Measurements from ENCODE around the gene PAK5. TPM values are rescaled to one million over a fixed set of nuclear protein-coding genes. Genes with fewer than 3 reads are reported as not detected.

PAK5 gene
- total RNA-seq, 4 donors from 2014 or later: 0.04 to 0.34 (median 0.24) TPM

- Histone ChIP-seq H3K27ac (no peak overlapping the region), H3K36me3 (no peaks in the 10 kb centered on the region), H3K9me3 (no peaks in the 10 kb centered on the region), H3K27me3 (no peaks in the 10 kb centered on the region), H3K4me3 (no peak overlapping the region), H3K4me1 (no peaks in the 10 kb centered on the region)
- TF ChIP-seq CTCF (IDR thresholded peaks at IDR 0.05): no peak
- no peak for TF ChIP-seq POLR2A (IDR thresholded peaks at IDR 0.05)
- DNase-seq: no peak
- intact Hi-C loops (cut with DNase I): no loop called here
These were observed 152.9 kb downstream of the PAK5 start for GRCh38 chr20:9686001-9686400.

- no peak overlapping the region for H3K27ac ChIP-seq
- H3K9me3 ChIP-seq: no peaks in the 10 kb centered on the region
- no peak for TF ChIP-seq CTCF (IDR thresholded peaks at IDR 0.05)
- TF ChIP-seq POLR2A (IDR thresholded peaks at IDR 0.05): no peak
- no peaks in the 10 kb centered on the region for H3K4me1 ChIP-seq
- no peak for DNase-seq
- H3K27me3 ChIP-seq: no peaks in the 10 kb centered on the region
- H3K4me3 ChIP-seq: no peak overlapping the region
- H3K36me3 ChIP-seq: no peaks in the 10 kb centered on the region
- intact Hi-C loops (cut with DNase I): no loop called here
These were observed 153.9 kb downstream of the PAK5 start for GRCh38 chr20:9685011-9685410.

- Histone ChIP-seq H3K27ac (no peak overlapping the region), H3K27me3 (no peaks in the 10 kb centered on the region), H3K4me1 (no peaks in the 10 kb centered on the region), H3K36me3 (no peaks in the 10 kb centered on the region), H3K4me3 (no peak overlapping the region), H3K9me3 (no peaks in the 10 kb centered on the region)
- no peak for DNase-seq
- 85 to 87% methylated on average over 3 of the region's 3 CpGs for WGBS, 2 donors
- intact Hi-C loops (cut with DNase I): no loop called here
- TF ChIP-seq CTCF (IDR thresholded peaks at IDR 0.05) (no peak), POLR2A (IDR thresholded peaks at IDR 0.05) (no peak)
These were observed 161.7 kb downstream of the PAK5 start for GRCh38 chr20:9677100-9677623.

GRCh38 chr20:9672981-9673380 is 165.9 kb downstream of the PAK5 start:
- Histone ChIP-seq H3K9me3 (no peaks in the 10 kb centered on the region), H3K36me3 (no peaks in the 10 kb centered on the region), H3K27me3 (no peaks in the 10 kb centered on the region), H3K4me3 (no peak overlapping the region), H3K27ac (no peak overlapping the region), H3K4me1 (no peaks in the 10 kb centered on the region)
- TF ChIP-seq CTCF (IDR thresholded peaks at IDR 0.05) (no peak), POLR2A (IDR thresholded peaks at IDR 0.05) (no peak)
- DNase-seq: no peak
- intact Hi-C loops (cut with DNase I): no loop called here

GRCh38 chr20:9672027-9672426 is 166.8 kb downstream of the PAK5 start:
- H3K27ac ChIP-seq: no peak overlapping the region
- WGBS, 2 donors: 72 to 73% methylated on average over 2 of the region's 2 CpGs
- H3K4me1 ChIP-seq: no peaks in the 10 kb centered on the region
- intact Hi-C loops (cut with DNase I): no loop called here
- no peak for DNase-seq
- no peak overlapping the region for H3K4me3 ChIP-seq
- no peaks in the 10 kb centered on the region for H3K27me3 ChIP-seq
- H3K9me3 ChIP-seq: no peaks in the 10 kb centered on the region
- no peak for TF ChIP-seq CTCF (IDR thresholded peaks at IDR 0.05)
- TF ChIP-seq POLR2A (IDR thresholded peaks at IDR 0.05): no peak
- H3K36me3 ChIP-seq: no peaks in the 10 kb centered on the region

All from esophagus squamous epithelium (tissue), 5 donors.